ENCODE data around the gene COQ2. TPM values are rescaled to one million over a fixed set of nuclear protein-coding genes. Genes with fewer than 3 reads are reported as not detected.
"Not testable (repeated sequence)": the region's sequence is repeated elsewhere in the genome, so short reads cannot be mapped to it uniquely, and the experiment has no call there.

Gene COQ2
- total RNA-seq, 2 experiments from 2014 or later: 15.9 to 18.7 TPM

DNA sequence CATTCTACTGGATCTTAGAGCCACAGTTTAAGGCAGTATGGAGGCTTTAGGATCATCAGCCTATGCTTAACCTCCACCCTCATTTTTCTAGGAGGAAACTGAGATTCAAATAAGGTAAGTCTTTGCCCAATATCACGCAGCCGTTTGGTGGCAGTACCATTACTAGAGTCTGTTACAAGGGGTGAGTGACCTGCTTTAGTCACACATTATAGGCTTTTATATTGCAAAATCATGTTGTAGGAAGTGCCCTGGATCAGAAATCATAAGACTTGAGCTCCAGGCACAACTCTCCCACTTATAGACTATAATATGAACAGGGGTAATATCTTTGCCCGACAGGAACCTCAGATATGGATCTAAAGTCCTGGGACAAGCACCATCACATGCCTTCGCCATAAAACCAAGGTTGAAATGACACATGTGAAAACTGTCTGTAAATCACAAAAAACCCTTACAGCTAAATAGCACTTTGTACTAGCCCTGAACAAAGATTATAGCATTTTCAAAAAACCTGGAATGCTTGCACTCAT lies 30.8 kb upstream of the COQ2 start:
- DNase-seq: no peak
- intact Hi-C loops (cut with micrococcal nuclease): no loop called here
- ChIA-PET POLR2A (no interaction called here), CTCF (interaction anchor here (0.7 to 0.9 kb wide), 2 partner anchors 9 to 747 kb away, joined by 3 read pairs; no protein-coding TSS in a partner anchor)
- Mint-ChIP-seq H3K9me3 (no peaks in the 10 kb centered on the region), H3K36me3 (peaks cover 31% of the 10 kb centered on the region), H3K27ac (no peak overlapping the region), H3K27me3 (no peaks in the 10 kb centered on the region), H3K4me3 (no peak overlapping the region), H3K4me1 (ENCODE audit: low read depth) (no peaks in the 10 kb centered on the region)

DNA sequence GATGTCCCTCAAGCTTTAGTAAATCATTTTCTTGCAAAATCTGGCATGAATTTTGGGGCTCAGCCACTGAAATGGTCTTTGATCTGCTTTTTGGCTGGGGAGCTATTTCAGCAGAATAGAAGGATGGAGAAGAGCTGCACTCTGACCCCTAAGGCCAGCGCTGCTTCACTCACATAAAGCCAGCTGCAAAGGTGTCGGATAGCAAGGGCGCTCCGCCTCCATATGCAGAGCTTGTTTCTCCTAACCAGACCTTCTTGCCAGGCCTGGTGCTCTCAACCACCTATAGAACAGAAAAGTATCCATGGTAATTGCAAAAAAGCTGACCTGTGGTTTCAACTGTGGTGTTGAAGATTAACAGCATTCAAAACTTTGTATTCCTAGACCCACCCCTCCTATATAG lies 24.1 kb upstream of the COQ2 start:
- Mint-ChIP-seq H3K36me3 (peaks cover 22% of the 10 kb centered on the region), H3K4me1 (ENCODE audit: low read depth) (no peaks in the 10 kb centered on the region), H3K27me3 (no peaks in the 10 kb centered on the region), H3K9me3 (no peaks in the 10 kb centered on the region), H3K27ac (no peak overlapping the region), H3K4me3 (no peak overlapping the region)
- POLR2A ChIA-PET: no interaction called here
- CTCF ChIA-PET: interaction anchor here (1.2 kb wide), 1 partner anchor 132 kb away, joined by 3 read pairs; no protein-coding TSS in a partner anchor
- intact Hi-C loops (cut with micrococcal nuclease): no loop called here
- no peak for DNase-seq

DNA sequence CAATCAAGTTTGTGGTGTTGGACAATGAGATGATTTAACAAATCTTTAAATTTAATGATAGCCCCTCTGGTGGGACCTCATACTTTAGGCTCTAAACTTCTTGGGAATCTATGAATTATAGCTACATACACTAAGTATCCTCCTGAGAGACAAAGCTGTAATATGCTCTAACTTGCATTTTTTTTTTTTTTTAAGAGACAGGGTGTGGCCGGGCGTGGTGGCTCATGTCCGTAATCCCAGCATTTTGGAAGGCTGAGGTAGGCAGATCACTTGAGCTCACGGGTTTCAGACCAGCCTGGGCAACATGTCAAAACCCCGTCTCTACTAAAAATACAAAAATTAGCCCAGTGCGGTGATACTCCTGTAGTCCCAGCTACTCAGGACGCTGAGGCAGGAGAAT lies 23.3 kb upstream of the COQ2 start:
- POLR2A ChIA-PET: no interaction called here
- DNase-seq: no peak
- H3K4me1 Mint-ChIP-seq (ENCODE audit: low read depth): no peaks in the 10 kb centered on the region
- no peak overlapping the region for H3K4me3 Mint-ChIP-seq
- no peak overlapping the region for H3K27ac Mint-ChIP-seq
- no peaks in the 10 kb centered on the region for H3K27me3 Mint-ChIP-seq
- intact Hi-C loops (cut with micrococcal nuclease): no loop called here
- H3K36me3 Mint-ChIP-seq: peaks cover 22% of the 10 kb centered on the region
- H3K9me3 Mint-ChIP-seq: no peaks in the 10 kb centered on the region
- CTCF ChIA-PET: interaction anchor here (1.5 kb wide), 1 partner anchor 24 kb away, joined by 4 read pairs; the partner anchor contains the start of gene COQ2

DNA sequence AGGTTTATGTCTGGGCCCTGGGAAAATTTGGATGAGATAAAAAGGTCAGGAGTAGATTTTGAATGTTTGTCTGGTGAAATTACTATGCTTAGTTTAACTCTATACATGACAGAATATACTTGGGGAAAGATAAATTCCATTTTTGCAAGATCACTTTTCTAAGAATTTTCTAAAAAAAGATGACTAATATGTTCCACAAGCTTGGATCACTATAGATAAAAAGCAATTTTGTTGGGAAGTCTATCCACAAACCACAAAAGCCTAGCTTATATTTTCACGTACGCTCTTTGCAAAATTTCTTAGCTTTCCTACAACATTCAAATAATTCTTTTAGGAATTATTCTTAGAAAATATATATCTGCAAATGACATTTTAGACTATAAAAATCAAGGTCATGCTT lies 20.6 kb upstream of the COQ2 start:
- no peaks in the 10 kb centered on the region for H3K27me3 Mint-ChIP-seq
- H3K27ac Mint-ChIP-seq: no peak overlapping the region
- CTCF ChIA-PET: no interaction called here
- POLR2A ChIA-PET: no interaction called here
- DNase-seq: no peak
- H3K9me3 Mint-ChIP-seq: no peaks in the 10 kb centered on the region
- intact Hi-C loops (cut with micrococcal nuclease): no loop called here
- H3K36me3 Mint-ChIP-seq: peaks cover 15% of the 10 kb centered on the region
- no peaks in the 10 kb centered on the region for H3K4me1 Mint-ChIP-seq (ENCODE audit: low read depth)
- H3K4me3 Mint-ChIP-seq: no peak overlapping the region

DNA sequence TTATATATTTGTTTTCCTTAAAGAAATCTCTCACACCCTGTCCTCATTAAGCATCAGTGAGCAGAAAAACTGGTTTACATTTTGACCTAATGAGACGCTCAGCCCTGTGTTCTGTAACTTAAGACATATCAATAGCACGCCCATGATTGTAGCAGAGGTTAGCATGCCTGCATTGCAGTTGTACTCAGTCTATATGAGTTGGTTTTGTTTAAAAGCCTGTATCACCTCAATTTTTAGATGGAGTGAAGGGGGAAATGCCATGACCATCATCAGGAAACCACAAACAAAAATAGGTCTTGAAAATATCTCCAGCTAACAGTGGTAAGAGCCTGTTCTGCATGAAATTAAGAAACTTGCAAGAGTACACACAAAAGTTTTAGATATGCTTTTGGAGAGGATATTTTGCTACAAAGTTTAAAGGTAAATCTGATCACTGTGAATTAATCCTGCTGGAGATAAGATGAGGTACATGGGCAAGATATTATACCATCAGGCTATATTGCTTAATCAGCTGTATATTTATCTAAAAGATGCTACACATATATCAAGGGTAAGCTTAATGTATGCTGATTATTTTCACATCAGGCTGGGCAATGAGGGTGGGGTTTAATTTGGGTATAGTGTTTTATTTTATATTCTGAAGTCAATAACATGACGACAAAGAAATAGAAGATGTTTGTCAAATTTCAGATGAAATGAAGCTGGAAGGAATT lies 13.1 kb upstream of the COQ2 start:
- Mint-ChIP-seq H3K4me1 (ENCODE audit: low read depth) (peaks cover 15% of the 10 kb centered on the region), H3K27me3 (no peaks in the 10 kb centered on the region), H3K36me3 (peaks cover 4% of the 10 kb centered on the region), H3K9me3 (no peaks in the 10 kb centered on the region), H3K4me3 (no peak overlapping the region), H3K27ac (no peak overlapping the region)
- DNase-seq: no peak
- intact Hi-C loops (cut with micrococcal nuclease): no loop called here
- CTCF ChIA-PET: interaction anchor here (0.6 kb wide), 1 partner anchor 223 kb away, joined by 5 read pairs; no protein-coding TSS in a partner anchor
- POLR2A ChIA-PET: no interaction called here

DNA sequence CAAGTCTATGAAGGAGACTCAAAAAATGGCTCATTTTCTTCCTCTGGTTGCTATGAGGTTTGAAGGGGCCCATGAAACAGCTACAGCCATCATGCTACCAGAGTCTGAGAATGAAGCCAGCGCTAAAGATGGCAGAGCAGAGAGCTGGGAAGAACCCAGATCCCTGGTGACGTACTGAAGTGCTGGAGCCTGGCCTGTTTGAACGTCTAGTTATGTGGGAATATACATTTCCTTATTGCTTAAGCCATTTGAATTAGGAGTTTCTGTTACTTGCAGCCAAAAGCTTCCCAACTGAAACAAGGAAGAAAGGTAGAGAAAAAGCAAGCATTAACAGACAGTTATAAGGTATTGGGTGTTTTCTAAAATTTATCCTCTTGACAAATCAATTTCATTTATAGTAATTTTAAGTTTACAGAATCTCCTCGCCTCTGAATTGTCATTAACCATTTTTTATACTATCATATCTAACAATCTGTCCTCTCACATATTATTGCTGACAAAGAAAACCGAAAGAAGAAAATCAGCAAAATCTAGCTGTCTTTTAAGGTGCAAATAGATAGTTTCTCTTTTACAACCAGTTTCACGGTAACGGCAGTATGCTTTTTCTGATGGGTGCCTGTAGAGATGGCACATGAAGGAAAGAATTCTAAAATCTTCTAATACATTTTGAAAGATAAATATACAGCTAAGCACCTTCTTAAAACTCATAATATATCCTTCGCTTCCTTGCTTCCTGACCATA lies 8.9 kb upstream of the COQ2 start:
- no peak for DNase-seq
- Mint-ChIP-seq H3K4me3 (no peak overlapping the region), H3K4me1 (ENCODE audit: low read depth) (peaks cover 15% of the 10 kb centered on the region), H3K27ac (no peak overlapping the region), H3K36me3 (peaks cover 3% of the 10 kb centered on the region), H3K9me3 (peaks cover 8% of the 10 kb centered on the region), H3K27me3 (no peaks in the 10 kb centered on the region)
- ChIA-PET POLR2A (interaction anchor here (1.6 kb wide), 1 partner anchor 9 kb away, joined by 7 read pairs; the partner anchor contains the start of gene COQ2), CTCF (interaction anchor here (0.8 to 4.3 kb wide), 3 partner anchors 10 to 282 kb away, joined by 3 to 27 read pairs (median 5); partner anchors contain the start of gene COQ2)
- intact Hi-C loops (cut with micrococcal nuclease): no loop called here

DNA sequence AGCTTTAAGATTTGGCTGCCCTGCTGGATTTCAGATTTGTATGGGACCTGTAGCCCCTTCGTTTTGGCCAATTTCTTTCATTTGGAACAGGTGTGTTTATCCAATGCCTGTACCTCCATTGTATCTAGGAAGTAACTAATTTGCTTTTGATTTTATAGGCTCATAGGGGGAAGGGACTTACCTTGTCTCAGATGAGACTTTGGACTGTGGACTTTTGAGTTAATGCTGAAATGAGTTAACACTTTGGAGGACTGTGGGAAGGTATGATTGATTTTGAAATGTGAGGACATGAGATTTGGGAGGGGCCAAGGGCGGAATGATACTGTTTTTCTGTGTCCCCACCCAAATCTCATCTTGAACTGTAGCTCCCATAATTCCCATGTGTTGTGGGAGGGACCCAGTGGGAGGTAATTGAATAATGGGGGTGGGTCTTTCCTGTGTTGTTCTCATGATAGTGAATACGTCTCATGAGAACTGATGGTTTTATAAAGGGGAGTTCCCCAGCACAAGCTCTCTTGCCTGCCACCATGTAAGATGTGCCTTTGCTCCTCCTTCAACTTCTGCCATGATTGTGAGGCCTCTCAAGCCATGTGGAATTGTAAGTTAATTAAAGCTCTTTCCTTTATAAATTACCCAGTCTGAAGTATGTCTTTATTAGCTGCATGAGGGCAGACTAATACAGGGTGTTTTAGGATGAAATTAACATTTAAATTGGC lies 5.6 kb upstream of the COQ2 start:
- H3K27ac Mint-ChIP-seq; intact Hi-C loops (cut with micrococcal nuclease); POLR2A ChIA-PET; DNase-seq; H3K4me3 Mint-ChIP-seq; H3K27me3 Mint-ChIP-seq; H3K36me3 Mint-ChIP-seq; H3K9me3 Mint-ChIP-seq; H3K4me1 Mint-ChIP-seq (ENCODE audit: low read depth): not testable (repeated sequence)
- CTCF ChIA-PET: interaction anchor here (1.1 kb wide), 1 partner anchor 13 kb away, joined by 3 read pairs; no protein-coding TSS in a partner anchor

DNA sequence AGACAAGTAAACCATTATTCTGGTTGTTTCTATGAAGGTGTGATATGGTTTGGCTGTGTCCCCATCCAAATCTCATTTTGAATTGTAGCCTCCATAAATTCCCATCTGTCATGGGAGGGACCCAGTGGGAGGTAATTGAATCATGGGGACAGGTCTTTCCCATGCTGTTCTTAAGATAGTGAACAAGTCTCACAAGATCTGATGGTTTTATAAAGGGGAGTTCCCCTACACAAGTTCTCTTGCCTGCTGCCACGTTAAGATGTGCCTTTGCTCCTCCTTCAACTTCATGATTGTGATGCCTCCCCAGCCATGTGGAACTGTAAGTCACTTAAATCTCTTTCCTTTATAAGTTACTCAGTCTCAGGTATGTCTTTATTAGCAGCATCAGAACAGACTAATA lies 3.8 kb upstream of the COQ2 start:
- POLR2A ChIA-PET; H3K36me3 Mint-ChIP-seq; DNase-seq; H3K27ac Mint-ChIP-seq; H3K27me3 Mint-ChIP-seq; H3K4me3 Mint-ChIP-seq; intact Hi-C loops (cut with micrococcal nuclease); CTCF ChIA-PET; H3K9me3 Mint-ChIP-seq: not testable (repeated sequence)
- peaks cover 18% of the 10 kb centered on the region for H3K4me1 Mint-ChIP-seq (ENCODE audit: low read depth)

DNA sequence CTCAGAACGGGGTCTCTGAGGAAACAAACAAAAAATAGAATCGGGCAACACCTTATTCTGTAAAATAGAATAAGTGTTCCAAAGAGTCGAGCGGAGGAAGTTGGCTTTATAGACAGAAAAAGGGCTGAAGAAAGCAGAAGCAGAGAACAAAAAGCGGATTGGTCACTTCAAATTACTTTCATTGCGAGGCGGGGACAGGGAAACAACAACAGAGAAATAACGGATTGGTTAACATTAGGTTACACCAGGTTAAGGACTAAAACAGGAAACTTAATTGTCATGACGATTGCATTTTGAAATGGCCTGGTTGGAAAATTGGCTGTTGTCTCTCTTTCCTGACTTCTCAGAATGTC lies 433 bp upstream of the COQ2 start:
- ChIA-PET CTCF (interaction anchor here (0.6 to 5.6 kb wide), 21 partner anchors 9 to 385 kb away, joined by 3 to 53 read pairs (median 4); partner anchors contain the start of genes COPS4, HPSE and PLAC8), POLR2A (interaction anchor here (0.9 to 2.4 kb wide), 11 partner anchors 8 to 250 kb away, joined by 3 to 13 read pairs (median 5); partner anchors contain the start of genes COPS4, HELQ and MRPS18C)
- peak overlapping the region; percentile 89 for H3K27ac Mint-ChIP-seq
- peak; percentile 31 for DNase-seq
- no peaks in the 10 kb centered on the region for H3K27me3 Mint-ChIP-seq
- peaks cover under 1% of the 10 kb centered on the region for H3K9me3 Mint-ChIP-seq
- H3K36me3 Mint-ChIP-seq: peaks cover 3% of the 10 kb centered on the region
- peak overlapping the region; percentile 85 for H3K4me3 Mint-ChIP-seq
- peaks cover 39% of the 10 kb centered on the region for H3K4me1 Mint-ChIP-seq (ENCODE audit: low read depth)
- intact Hi-C loops (cut with micrococcal nuclease): loop anchor here (2.0 kb wide), 3 partner anchors 66 to 384 kb away; partner anchors contain the start of gene THAP9

DNA sequence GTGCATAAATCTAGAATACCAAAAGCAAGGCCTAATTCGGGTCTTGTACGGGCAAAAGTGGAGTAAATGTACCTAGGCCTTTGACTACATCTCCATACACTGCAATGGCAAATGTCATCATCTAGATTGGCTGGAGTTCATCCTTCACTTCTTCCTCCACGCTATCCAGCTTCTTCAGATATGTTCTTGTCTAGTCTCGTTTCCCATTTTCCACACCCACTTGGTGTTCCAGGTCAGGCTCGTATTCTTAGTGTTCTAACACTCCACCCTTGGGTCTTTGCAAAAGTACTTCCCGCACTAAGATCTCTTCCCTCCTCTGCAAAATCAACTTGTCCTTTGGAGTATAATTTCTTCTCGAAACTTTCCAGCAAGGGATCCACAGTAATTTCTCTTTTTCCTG lies 1.4 kb downstream of the COQ2 start:
- Mint-ChIP-seq H3K4me1 (ENCODE audit: low read depth) (peaks cover 39% of the 10 kb centered on the region), H3K4me3 (peak overlapping the region; percentile 82), H3K36me3 (peaks cover 9% of the 10 kb centered on the region), H3K27me3 (no peaks in the 10 kb centered on the region), H3K9me3 (no peaks in the 10 kb centered on the region), H3K27ac (no peak overlapping the region)
- intact Hi-C loops (cut with micrococcal nuclease): loop anchor here (5.0 kb wide), 3 partner anchors 359 to 911 kb away; partner anchors contain the start of gene HNRNPD
- ChIA-PET POLR2A (interaction anchor here (0.5 to 2.4 kb wide), 3 partner anchors 9 to 393 kb away, joined by 4 to 13 read pairs (median 4); no protein-coding TSS in a partner anchor), CTCF (interaction anchor here (1.0 to 5.6 kb wide), 24 partner anchors 11 to 431 kb away, joined by 3 to 53 read pairs (median 6); partner anchors contain the start of genes COPS4, HELQ, HPSE and MRPS18C)
- no peak for DNase-seq

DNA sequence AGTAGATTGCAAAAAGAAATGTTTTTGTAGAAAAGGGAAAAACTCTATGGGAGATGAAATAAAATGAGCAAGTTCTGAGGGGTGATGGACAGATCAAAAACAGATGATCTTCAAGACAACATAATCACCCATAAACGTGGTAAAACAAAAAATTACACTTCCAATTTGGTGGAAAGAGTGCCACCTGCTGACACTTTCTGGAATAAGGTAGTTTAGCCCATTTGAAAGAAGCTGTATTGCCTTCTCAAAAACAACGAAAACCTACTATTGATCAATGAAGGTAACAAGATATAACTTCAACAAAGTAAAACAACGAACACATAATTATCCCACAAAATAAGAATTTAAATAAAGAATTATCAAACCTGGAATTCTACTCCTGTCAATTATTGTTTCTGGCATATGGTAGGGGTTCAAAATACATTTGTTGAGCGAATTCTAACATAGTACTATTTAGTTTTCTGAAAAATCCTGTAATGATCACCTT lies 2.5 kb downstream of the COQ2 start:
- peak; percentile 42 for DNase-seq
- intact Hi-C loops (cut with micrococcal nuclease): loop anchor here (1.0 to 5.0 kb wide), 6 partner anchors 22 to 910 kb away; partner anchors contain the start of gene HNRNPD
- H3K27me3 Mint-ChIP-seq: no peaks in the 10 kb centered on the region
- ChIA-PET CTCF (interaction anchor here (0.6 to 5.6 kb wide), 34 partner anchors 10 to 440 kb away, joined by 3 to 53 read pairs (median 4); partner anchors contain the start of genes COPS4, HELQ and MRPS18C), POLR2A (no interaction called here)
- no peaks in the 10 kb centered on the region for H3K9me3 Mint-ChIP-seq
- H3K27ac Mint-ChIP-seq: no peak overlapping the region
- H3K4me1 Mint-ChIP-seq (ENCODE audit: low read depth): peaks cover 43% of the 10 kb centered on the region
- peaks cover 12% of the 10 kb centered on the region for H3K36me3 Mint-ChIP-seq
- no peak overlapping the region for H3K4me3 Mint-ChIP-seq

Data from activated CD4-positive, alpha-beta memory T cell treated with anti-CD3 and anti-CD28 coated beads for 36 hours (primary cell).